ENCODE results near the gene SLC8A1. TPM values are rescaled to one million over a fixed set of nuclear protein-coding genes. Genes with fewer than 3 reads are reported as not detected.

Gene SLC8A1
- total RNA-seq, 1 donor from 2014 or later = 18.5 TPM

- no peak for DNase-seq (ENCODE audit: low spot score)
Observed at GRCh38 chr2:40358783-40359182, 93.1 kb downstream of the SLC8A1 start.

GRCh38 chr2:40357667-40358066 lies 94.2 kb downstream of the SLC8A1 start:
- no peak for DNase-seq (ENCODE audit: low spot score)

- no peak for DNase-seq (ENCODE audit: low spot score)
Observed at GRCh38 chr2:40355451-40355850, 96.4 kb downstream of the SLC8A1 start.

- no peak for DNase-seq (ENCODE audit: low spot score)
Observed at GRCh38 chr2:40353231-40353630, 98.7 kb downstream of the SLC8A1 start.

GRCh38 chr2:40352703-40353099 lies 99.2 kb downstream of the SLC8A1 start:
- no peak for DNase-seq (ENCODE audit: low spot score)

- DNase-seq (ENCODE audit: low spot score) = no peak
Observed at GRCh38 chr2:40352041-40352702, 99.7 kb downstream of the SLC8A1 start.

GRCh38 chr2:40348665-40349064 lies 103.2 kb downstream of the SLC8A1 start:
- DNase-seq (ENCODE audit: low spot score) = no peak

GRCh38 chr2:40348038-40348437 lies 103.9 kb downstream of the SLC8A1 start:
- no peak for DNase-seq (ENCODE audit: low spot score)

GRCh38 chr2:40346535-40347354 lies 105.1 kb downstream of the SLC8A1 start:
- no peak for DNase-seq (ENCODE audit: low spot score)

- DNase-seq (ENCODE audit: low spot score) = no peak
Observed at GRCh38 chr2:40344364-40344763, 107.5 kb downstream of the SLC8A1 start.

- no peak for DNase-seq (ENCODE audit: low spot score)
Observed at GRCh38 chr2:40343902-40344301, 108.0 kb downstream of the SLC8A1 start.

- no peak for DNase-seq (ENCODE audit: low spot score)
Observed at GRCh38 chr2:40341198-40341597, 110.7 kb downstream of the SLC8A1 start.

- DNase-seq (ENCODE audit: low spot score) = no peak
Observed at GRCh38 chr2:40339026-40339425, 112.9 kb downstream of the SLC8A1 start.

GRCh38 chr2:40332191-40332826 lies 119.6 kb downstream of the SLC8A1 start:
- DNase-seq (ENCODE audit: low spot score) = no peak

GRCh38 chr2:40330096-40330495 lies 121.8 kb downstream of the SLC8A1 start:
- DNase-seq (ENCODE audit: low spot score) = no peak

GRCh38 chr2:40329739-40330030 lies 122.2 kb downstream of the SLC8A1 start:
- DNase-seq (ENCODE audit: low spot score) = no peak

GRCh38 chr2:40325116-40325515 lies 126.8 kb downstream of the SLC8A1 start:
- no peak for DNase-seq (ENCODE audit: low spot score)

GRCh38 chr2:40324656-40325055 lies 127.2 kb downstream of the SLC8A1 start:
- no peak for DNase-seq (ENCODE audit: low spot score)

GRCh38 chr2:40321822-40322221 lies 130.1 kb downstream of the SLC8A1 start:
- no peak for DNase-seq (ENCODE audit: low spot score)

GRCh38 chr2:40321016-40321623 lies 130.8 kb downstream of the SLC8A1 start:
- no peak for DNase-seq (ENCODE audit: low spot score)

GRCh38 chr2:40318921-40319320 lies 133.0 kb downstream of the SLC8A1 start:
- DNase-seq (ENCODE audit: low spot score) = no peak

- DNase-seq (ENCODE audit: low spot score) = no peak
Observed at GRCh38 chr2:40317761-40318160, 134.1 kb downstream of the SLC8A1 start.

Measured in mesenteric fat pad (tissue), 1 donor.